Cardiac fibroblast (primary cell): Measurements from ENCODE around the gene TNFAIP8L3.

ENCODE experiments used
- DNase-seq, 2 donors: peaks; one replicate each; pipeline versions ENCODE4 v3.0.0 to v3.0.0-alpha.2; 2010; ENCODE audit warnings: low read depth in 2 of 2
- H3K4me3 ChIP-seq, 2 donors: replicated peaks in 1 of 2; 1 replicate in 1 of 2; 2 replicates in 1 of 2; pipeline ENCODE4 v1.5.1; 2011; ENCODE audit warnings: low read depth in 2 of 2, low read length in 2 of 2, mild to moderate bottlenecking in 2 of 2, moderate library complexity in 1 of 2
- CTCF ChIP-seq: IDR thresholded peaks from one replicate; pipeline ENCODE4 v1.5.1; 2011; ENCODE audit warnings: low read depth, mild to moderate bottlenecking, low read length, inconsistent platforms

TNFAIP8L3 gene

GRCh38 chr15:51114437-51115119 is 19.9 kb upstream of the TNFAIP8L3 start:
- H3K4me3 ChIP-seq: no peak overlapping the region
- DNase-seq: peak; percentile 73 to 80
- no peak for TF ChIP-seq CTCF

GRCh38 chr15:51112078-51112477 is 17.4 kb upstream of the TNFAIP8L3 start:
- no peak for TF ChIP-seq CTCF
- DNase-seq: no peak
- no peak overlapping the region for H3K4me3 ChIP-seq

- DNase-seq: no peak
- no peak overlapping the region for H3K4me3 ChIP-seq
- no peak for TF ChIP-seq CTCF
These were observed 16.4 kb upstream of the TNFAIP8L3 start for GRCh38 chr15:51111061-51111460.

- no peak for DNase-seq
- no peak for TF ChIP-seq CTCF
- no peak overlapping the region for H3K4me3 ChIP-seq
These were observed 15.5 kb upstream of the TNFAIP8L3 start for GRCh38 chr15:51110171-51110570.

- TF ChIP-seq CTCF: no peak
- DNase-seq: peak; percentile 73 to 88
- H3K4me3 ChIP-seq: no peak overlapping the region
These were observed 14.3 kb upstream of the TNFAIP8L3 start for GRCh38 chr15:51108933-51109550.

GRCh38 chr15:51107612-51108011 is 12.9 kb upstream of the TNFAIP8L3 start:
- no peak for TF ChIP-seq CTCF
- DNase-seq: no peak
- H3K4me3 ChIP-seq: no peak overlapping the region
